Measurements from ENCODE around the gene TSC1.

- no peak for TF ChIP-seq POLR2A (IDR thresholded peaks at IDR 0.05)
- no peak for TF ChIP-seq CTCF (IDR thresholded peaks at IDR 0.05)
Measured at GRCh38 chr9:132842124-132843044, 102.0 kb downstream of the TSC1 start.

Measured in testis (tissue), 2 donors.